Subcutaneous abdominal adipose tissue (tissue), 5 donors: ENCODE data around the gene PER2.
"Not testable (repeated sequence)": the region's sequence is repeated elsewhere in the genome, so short reads cannot be mapped to it uniquely, and the experiment has no call there.

Source experiments
- H3K27ac ChIP-seq: one replicate; pipeline ENCODE4 v1.7.0; 2013; ENCODE audit warnings: low read depth, mild to moderate bottlenecking, inconsistent platforms, low read length, moderate library complexity
- H3K27me3 ChIP-seq, 5 donors: one replicate each; pipeline ENCODE4 v1.7.0; 2013; ENCODE audit warnings: low read length in 5 of 5, inconsistent platforms in 1 of 5; ENCODE audit not compliant: control insufficient read depth in 5 of 5, insufficient read depth in 4 of 5
- H3K36me3 ChIP-seq, 5 donors: one replicate each; pipeline ENCODE4 v1.7.0; 2013; ENCODE audit warnings: low read length in 5 of 5; ENCODE audit not compliant: control insufficient read depth in 5 of 5, insufficient read depth in 5 of 5
- H3K4me1 ChIP-seq, 5 donors: one replicate each; pipeline ENCODE4 v1.7.0; 2013; ENCODE audit warnings: low read length in 5 of 5, mild to moderate bottlenecking in 3 of 5, moderate library complexity in 1 of 5; ENCODE audit not compliant: control insufficient read depth in 5 of 5, insufficient read depth in 5 of 5
- H3K4me3 ChIP-seq, 5 donors: one replicate each; pipeline ENCODE4 v1.7.0; 2013; ENCODE audit warnings: low read length in 5 of 5, low read depth in 1 of 5
- H3K9ac ChIP-seq, 5 donors: one replicate each; pipeline ENCODE4 v1.7.0; 2013; ENCODE audit warnings: low read length in 5 of 5, mild to moderate bottlenecking in 4 of 5, moderate library complexity in 3 of 5
- H3K9me3 ChIP-seq, 5 donors: one replicate each; pipeline ENCODE4 v1.7.0; 2013; ENCODE audit warnings: low read length in 5 of 5; ENCODE audit not compliant: control insufficient read depth in 5 of 5
- donor health status: healthy.
- donor health status: healthy.
- donor health status: healthy.
- donor health status: healthy.
- donor health status: healthy.

PER2 gene, protein sequence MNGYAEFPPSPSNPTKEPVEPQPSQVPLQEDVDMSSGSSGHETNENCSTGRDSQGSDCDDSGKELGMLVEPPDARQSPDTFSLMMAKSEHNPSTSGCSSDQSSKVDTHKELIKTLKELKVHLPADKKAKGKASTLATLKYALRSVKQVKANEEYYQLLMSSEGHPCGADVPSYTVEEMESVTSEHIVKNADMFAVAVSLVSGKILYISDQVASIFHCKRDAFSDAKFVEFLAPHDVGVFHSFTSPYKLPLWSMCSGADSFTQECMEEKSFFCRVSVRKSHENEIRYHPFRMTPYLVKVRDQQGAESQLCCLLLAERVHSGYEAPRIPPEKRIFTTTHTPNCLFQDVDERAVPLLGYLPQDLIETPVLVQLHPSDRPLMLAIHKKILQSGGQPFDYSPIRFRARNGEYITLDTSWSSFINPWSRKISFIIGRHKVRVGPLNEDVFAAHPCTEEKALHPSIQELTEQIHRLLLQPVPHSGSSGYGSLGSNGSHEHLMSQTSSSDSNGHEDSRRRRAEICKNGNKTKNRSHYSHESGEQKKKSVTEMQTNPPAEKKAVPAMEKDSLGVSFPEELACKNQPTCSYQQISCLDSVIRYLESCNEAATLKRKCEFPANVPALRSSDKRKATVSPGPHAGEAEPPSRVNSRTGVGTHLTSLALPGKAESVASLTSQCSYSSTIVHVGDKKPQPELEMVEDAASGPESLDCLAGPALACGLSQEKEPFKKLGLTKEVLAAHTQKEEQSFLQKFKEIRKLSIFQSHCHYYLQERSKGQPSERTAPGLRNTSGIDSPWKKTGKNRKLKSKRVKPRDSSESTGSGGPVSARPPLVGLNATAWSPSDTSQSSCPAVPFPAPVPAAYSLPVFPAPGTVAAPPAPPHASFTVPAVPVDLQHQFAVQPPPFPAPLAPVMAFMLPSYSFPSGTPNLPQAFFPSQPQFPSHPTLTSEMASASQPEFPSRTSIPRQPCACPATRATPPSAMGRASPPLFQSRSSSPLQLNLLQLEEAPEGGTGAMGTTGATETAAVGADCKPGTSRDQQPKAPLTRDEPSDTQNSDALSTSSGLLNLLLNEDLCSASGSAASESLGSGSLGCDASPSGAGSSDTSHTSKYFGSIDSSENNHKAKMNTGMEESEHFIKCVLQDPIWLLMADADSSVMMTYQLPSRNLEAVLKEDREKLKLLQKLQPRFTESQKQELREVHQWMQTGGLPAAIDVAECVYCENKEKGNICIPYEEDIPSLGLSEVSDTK (N-terminal part only)

GRCh38 chr2:238287737-238288649, at the start of gene PER2:
TSS of gene PER2 (minus strand) at chr2:238288610. CDS start at chr2:238277936, 10,674 bp downstream.
- no peaks in the 10 kb centered on the region for H3K9me3 ChIP-seq
- peaks cover 16 to 59% (median 54%) of the 10 kb centered on the region in 5 donors for H3K4me1 ChIP-seq
- H3K27me3 ChIP-seq, result no peaks in the 10 kb centered on the region
- H3K9ac ChIP-seq, result peak within 1 kb of the TSS; percentile 81 to 98 (median 95)
- H3K36me3 ChIP-seq, result no peaks in the 10 kb centered on the region
- H3K4me3 ChIP-seq, result peak within 1 kb of the TSS; percentile 82 to 97 (median 93)
- H3K27ac ChIP-seq, result peak within 1 kb of the TSS; percentile 97

DNA sequence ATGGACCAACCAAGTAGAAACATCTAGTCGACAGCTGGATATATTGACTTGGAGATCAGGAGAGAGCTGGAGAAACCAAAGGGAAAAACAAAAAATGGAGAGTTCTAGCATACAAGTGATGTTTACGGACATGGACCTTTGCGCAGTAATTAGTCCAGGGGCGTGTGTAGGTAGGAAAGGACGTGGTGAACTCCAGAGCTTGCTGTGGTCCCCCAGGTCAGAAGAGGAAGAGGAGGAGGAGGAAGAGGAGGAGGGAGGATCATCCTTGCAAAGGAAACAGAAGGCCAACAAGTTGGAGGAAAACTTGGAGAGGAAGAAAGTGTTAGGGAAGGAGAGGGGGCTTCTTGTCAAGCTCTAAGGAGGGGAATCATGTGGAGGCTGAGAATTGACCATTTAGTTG, 49.4 kb upstream of the PER2 start:
- Histone ChIP-seq H3K36me3 (peaks cover 0 to 35% (median 31%) of the 10 kb centered on the region in 5 donors), H3K4me1 (peaks cover 0 to 2% (median 0%) of the 10 kb centered on the region in 5 donors), H3K4me3 (no peak overlapping the region), H3K9me3 (no peaks in the 10 kb centered on the region), H3K27ac (no peak overlapping the region), H3K27me3 (no peaks in the 10 kb centered on the region), H3K9ac (no peak overlapping the region)

GRCh38 chr2:238336793-238337444, 48.5 kb upstream of the PER2 start:
- Histone ChIP-seq H3K9me3 (no peaks in the 10 kb centered on the region), H3K4me1 (peaks cover 0 to 2% (median 0%) of the 10 kb centered on the region in 5 donors), H3K36me3 (peaks cover 0 to 36% (median 31%) of the 10 kb centered on the region in 5 donors)

GRCh38 chr2:238336151-238336550, 47.7 kb upstream of the PER2 start:
- H3K36me3 ChIP-seq, result peaks cover 0 to 40% (median 31%) of the 10 kb centered on the region in 5 donors
- no peaks in the 10 kb centered on the region for H3K27me3 ChIP-seq
- H3K9me3 ChIP-seq, result no peaks in the 10 kb centered on the region
- no peak overlapping the region for H3K9ac ChIP-seq
- H3K27ac ChIP-seq, result no peak overlapping the region
- no peak overlapping the region for H3K4me3 ChIP-seq
- H3K4me1 ChIP-seq, result peaks cover 0 to 2% (median 0%) of the 10 kb centered on the region in 5 donors

More at GRCh38 chr2:238336793-238337444, 48.5 kb upstream of the PER2 start:
- Histone ChIP-seq H3K4me3 (no peak overlapping the region), H3K9ac (no peak overlapping the region), H3K27me3 (no peaks in the 10 kb centered on the region), H3K27ac (no peak overlapping the region)

- not testable (repeated sequence) for H3K9ac ChIP-seq, H3K27me3 ChIP-seq, H3K4me1 ChIP-seq, H3K4me3 ChIP-seq, H3K9me3 ChIP-seq, H3K27ac ChIP-seq
- H3K36me3 ChIP-seq, result peaks cover 0 to 41% (median 31%) of the 10 kb centered on the region in 5 donors
These were observed 47.2 kb upstream of the PER2 start for GRCh38 chr2:238335591-238335990.

GRCh38 chr2:238334885-238335284, 46.5 kb upstream of the PER2 start:
- Histone ChIP-seq H3K4me3 (no peak overlapping the region), H3K9ac (no peak overlapping the region), H3K9me3 (no peaks in the 10 kb centered on the region), H3K36me3 (peaks cover 0 to 48% (median 34%) of the 10 kb centered on the region in 5 donors), H3K27ac (no peak overlapping the region), H3K4me1 (peaks cover 0 to 2% (median 0%) of the 10 kb centered on the region in 5 donors), H3K27me3 (no peaks in the 10 kb centered on the region)

- no peaks in the 10 kb centered on the region for H3K4me1 ChIP-seq
- no peaks in the 10 kb centered on the region for H3K27me3 ChIP-seq
- peaks cover 12 to 52% (median 40%) of the 10 kb centered on the region in 5 donors for H3K36me3 ChIP-seq
- H3K9me3 ChIP-seq, result no peaks in the 10 kb centered on the region
- H3K9ac ChIP-seq, result no peak overlapping the region
- no peak overlapping the region for H3K27ac ChIP-seq
- H3K4me3 ChIP-seq, result no peak overlapping the region
These were observed 43.5 kb upstream of the PER2 start for GRCh38 chr2:238331916-238332315.

DNA sequence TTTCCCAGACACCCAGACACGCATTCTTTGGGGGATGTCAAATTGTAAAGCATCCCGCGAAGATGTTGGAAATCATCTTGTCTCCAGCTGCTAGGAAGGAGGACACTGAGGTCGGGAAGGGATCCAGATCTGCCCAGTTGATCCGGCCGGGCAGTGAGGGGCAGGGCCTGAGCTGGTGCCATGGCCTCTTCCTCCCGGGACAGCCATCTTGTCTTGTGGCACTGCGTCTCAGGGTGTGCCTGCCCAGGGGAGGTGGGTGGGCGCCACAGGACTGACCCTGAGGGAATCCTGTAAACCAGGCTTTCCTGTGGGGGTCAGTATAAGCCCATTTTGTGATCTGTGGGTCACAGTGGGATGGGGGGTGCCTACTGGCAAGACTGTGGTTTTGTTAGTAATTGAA, 42.0 kb upstream of the PER2 start:
- Histone ChIP-seq H3K4me1 (no peaks in the 10 kb centered on the region), H3K4me3 (no peak overlapping the region), H3K36me3 (peaks cover 12 to 63% (median 41%) of the 10 kb centered on the region in 5 donors), H3K27me3 (no peaks in the 10 kb centered on the region), H3K27ac (no peak overlapping the region), H3K9ac (no peak overlapping the region), H3K9me3 (no peaks in the 10 kb centered on the region)
